GM12872 (cell line): ENCODE measurements around the gene PRSS12.

Experiments used
- TF ChIP-seq, protein P1 (sequence below): IDR thresholded peaks from 3 replicates; pipeline ENCODE4 v1.5.1; 2011; ENCODE audit warnings: low read depth, mild to moderate bottlenecking, low read length, moderate library complexity; ENCODE audit not compliant: insufficient read depth

PRSS12 gene

DNA sequence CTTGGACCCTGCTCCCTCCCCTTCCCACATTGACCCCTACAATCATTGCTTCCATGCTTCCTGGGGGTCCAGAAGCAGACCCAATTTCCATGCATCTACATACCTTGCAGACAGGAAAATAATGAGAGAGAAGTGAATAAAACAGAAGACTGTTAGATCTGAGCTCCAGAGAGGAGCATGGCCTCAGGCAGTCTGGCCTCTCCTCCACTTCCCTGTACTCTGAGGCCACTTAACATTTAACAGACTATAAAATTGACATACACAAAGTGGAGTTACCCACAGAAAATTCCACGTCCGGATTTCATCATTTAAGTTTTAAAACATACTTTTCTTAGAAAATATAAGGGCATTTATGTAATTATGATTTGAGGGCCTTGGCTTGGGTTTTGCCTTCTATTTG lies 2.1 kb upstream of the PRSS12 start:
- TF ChIP-seq, protein P1, sequence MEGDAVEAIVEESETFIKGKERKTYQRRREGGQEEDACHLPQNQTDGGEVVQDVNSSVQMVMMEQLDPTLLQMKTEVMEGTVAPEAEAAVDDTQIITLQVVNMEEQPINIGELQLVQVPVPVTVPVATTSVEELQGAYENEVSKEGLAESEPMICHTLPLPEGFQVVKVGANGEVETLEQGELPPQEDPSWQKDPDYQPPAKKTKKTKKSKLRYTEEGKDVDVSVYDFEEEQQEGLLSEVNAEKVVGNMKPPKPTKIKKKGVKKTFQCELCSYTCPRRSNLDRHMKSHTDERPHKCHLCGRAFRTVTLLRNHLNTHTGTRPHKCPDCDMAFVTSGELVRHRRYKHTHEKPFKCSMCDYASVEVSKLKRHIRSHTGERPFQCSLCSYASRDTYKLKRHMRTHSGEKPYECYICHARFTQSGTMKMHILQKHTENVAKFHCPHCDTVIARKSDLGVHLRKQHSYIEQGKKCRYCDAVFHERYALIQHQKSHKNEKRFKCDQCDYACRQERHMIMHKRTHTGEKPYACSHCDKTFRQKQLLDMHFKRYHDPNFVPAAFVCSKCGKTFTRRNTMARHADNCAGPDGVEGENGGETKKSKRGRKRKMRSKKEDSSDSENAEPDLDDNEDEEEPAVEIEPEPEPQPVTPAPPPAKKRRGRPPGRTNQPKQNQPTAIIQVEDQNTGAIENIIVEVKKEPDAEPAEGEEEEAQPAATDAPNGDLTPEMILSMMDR: no peak

DNA sequence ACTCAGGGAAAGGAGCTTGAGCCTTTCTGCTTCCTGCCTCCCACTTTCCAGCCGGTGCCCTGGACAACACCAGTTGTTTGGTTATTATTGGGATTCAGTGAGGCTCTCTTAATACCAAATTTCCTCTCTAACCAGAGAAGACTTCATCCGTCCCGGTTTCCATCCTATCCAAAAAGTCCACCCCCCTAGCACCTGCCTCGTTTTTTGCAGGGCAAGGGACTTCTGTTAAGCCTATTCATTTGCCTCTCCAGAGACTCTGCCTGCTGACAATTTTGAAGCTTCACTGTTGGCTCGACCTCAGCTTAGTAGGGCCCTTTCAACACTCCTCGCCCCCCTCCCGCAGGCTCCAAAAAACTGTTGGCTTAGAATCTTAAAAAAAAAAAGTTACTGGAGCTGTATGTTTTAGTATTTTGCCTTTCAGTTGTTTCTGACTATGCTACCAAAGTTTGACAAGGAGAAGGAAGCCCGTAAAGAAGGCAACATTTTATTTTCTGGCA lies 779 bp upstream of the PRSS12 start:
- TF ChIP-seq, protein P1: no peak

DNA sequence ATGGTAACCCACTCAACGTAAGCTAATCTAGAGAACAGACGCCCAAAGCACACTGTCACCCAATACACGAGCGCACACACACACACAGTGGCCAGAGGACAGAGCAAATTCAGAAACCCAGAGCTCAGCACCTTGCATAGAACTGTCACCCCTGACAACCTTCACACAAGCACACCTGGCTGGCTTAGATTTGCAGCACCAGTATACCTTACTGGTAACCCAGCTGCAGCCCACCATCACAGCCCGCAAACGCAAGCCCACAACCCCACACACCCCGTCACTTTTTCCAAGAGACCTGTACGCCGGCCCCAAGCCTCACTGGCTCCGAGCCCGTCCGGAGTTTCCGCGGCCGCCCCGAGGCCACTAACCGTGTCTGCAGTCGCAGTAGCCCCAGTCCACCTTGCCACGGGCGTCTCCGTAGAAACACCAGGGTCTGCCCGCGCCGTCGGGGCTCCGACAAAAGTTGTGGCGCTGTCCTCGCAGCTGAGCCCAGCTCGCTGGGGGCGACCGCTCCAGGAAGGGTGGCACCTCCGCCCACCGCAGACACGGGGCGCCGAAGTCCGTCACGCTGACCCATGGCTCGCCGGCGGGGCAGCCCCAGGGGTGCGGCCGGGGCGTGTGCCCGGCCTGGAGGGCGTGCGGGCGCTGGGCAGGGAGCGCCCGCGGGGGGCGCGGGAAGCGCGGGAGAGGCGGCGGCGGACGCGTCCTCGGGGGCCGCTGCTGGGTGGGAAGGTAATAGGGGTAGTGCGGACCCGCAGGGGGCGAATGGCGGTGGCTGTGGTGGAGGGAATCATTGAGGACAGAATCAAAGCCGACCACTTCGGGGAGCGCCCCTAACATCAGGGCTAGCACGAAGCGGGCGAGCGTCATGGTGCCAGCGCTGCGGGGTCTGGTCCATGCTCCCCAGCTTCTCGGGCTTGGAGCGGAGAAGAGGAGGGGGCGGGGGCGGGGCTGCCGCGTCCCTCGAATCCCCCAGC lies 664 bp downstream of the PRSS12 start:
- TF ChIP-seq, protein P1: no peak

DNA sequence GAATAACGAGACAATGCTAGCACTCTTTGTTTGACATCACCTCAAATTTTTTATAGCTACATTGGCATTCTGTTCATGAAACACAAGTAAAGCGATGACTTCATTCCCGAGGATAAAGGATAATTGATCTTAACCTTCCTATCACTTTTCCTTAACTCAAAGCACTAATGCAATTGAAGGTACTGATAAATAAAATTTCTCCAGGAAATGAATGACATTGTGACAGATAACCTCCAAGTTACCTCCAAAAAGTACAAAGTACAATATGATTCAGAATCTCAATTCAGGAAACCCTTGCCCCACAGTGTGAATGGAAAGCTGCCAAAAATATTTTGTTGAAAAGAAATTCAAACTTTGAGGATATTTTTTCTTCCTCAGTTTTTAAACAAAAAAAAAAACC lies 1.8 kb downstream of the PRSS12 start:
- TF ChIP-seq, protein P1: no peak

DNA sequence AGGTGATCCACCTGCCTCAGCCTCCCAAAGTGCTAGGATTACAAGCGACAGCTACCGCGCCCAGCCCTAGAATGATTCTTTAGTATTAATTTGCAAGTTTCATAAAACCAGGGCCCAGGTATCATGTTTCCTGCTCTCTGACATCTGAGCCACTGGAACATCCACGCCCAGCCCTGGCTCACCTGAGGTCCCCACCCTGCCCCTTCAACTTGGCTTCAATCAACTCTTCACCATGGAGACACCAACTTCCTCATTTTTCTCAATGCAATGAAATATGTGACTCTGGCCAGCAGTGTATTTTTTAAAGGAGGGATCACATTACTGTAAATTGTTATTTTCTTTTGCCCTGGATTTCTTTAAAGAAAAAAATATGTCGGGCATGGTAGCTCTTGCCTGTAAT lies 3.9 kb downstream of the PRSS12 start:
- TF ChIP-seq, protein P1: no peak

DNA sequence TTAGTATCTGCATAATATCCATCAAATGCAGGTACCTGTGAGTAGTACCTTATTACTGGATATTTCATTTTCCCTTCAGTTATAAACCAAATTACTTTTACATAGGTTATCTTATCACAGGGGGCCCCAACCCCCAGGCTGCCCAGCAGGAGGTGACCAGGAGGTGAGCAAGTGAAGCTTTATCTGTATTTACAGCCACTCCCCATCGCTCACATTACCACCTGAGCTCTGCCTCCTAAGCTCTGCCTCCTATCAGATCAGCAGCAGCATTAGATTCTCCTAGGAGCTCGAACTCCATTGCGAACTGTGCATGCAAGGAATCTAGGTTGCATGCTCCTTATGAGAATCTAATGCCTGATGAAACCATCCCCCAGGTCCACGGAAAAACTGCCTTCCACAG lies 6.3 kb downstream of the PRSS12 start:
- TF ChIP-seq, protein P1: no peak

DNA sequence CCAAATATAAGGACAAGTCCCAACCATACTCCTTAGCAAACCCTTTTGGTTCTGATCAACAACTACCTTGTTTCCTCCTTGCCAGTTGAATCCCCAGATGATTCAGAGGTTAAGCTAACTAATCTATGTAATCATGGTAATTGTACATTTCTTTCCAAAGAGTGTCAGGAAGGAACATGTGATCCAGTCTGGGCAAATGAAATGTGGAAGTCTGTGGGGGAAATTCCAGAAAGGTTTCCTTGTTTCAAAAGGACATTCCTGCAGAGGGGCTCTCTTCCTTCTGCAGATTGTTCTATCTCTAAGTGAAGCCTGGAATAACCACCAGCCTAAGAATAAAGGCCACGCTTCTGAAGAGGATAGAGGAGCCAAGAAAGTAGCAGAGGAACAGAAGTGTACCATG lies 7.0 kb downstream of the PRSS12 start:
- TF ChIP-seq, protein P1: no peak
